Measurements from ENCODE around the gene HBG1.

HBG1 gene

GRCh38 chr11:5224538-5225479 lies 24.8 kb downstream of the HBG1 start:
- no peak for DNase-seq

DNA sequence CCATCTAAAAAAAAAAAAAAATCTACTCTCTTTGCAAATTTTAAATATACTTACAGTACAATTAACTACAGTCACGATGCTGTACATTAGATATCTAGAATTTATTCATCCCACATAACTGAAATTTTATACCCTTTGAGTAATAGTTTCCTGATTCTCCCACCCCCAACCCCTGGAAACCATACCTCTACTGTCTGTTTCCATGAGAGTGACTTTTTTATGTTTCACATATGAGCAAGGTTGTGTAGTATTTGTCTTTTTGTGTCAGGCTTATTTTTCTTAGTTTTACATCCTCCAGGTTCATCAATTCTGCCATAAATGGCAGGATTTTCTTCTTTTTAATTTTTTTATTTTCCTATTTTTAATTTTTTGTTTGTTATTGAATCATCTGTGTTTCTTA lies 26.0 kb downstream of the HBG1 start:
- DNase-seq: no peak

- DNase-seq: no peak
Observed at GRCh38 chr11:5223146-5223545, 26.5 kb downstream of the HBG1 start.

DNA sequence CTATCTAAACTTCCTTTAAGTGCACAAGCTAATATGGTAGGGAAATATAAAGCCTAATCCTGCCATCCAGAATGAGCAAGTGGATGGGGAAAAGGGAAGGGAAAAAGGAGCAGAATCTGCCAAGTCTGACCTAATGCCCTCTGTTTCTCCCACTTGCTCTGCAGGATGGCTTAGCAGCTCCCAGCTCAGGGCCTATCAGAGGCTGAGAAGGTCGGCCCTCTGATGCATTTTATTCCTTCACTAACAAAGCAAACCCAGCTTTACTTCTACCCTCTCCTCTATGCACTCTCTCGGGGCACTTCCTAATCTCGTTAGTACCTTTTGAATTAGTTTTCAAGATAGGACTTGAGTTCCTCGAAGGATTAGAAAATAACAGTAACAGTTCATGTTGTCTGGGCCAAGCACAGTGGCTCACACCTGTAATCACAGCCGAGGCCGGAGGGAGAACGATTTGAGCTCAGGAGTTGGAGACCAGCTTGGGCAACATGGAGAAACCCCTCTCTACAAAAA lies 39.2 kb downstream of the HBG1 start:
- no peak for DNase-seq

GRCh38 chr11:5204787-5205186 lies 44.9 kb downstream of the HBG1 start:
- peak; percentile 84 for DNase-seq

- DNase-seq: peak; percentile 36
Observed at GRCh38 chr11:5203366-5203765, 46.3 kb downstream of the HBG1 start.

- no peak for DNase-seq
Observed at GRCh38 chr11:5200582-5200981, 49.1 kb downstream of the HBG1 start, which contains the start of gene OR51V1. Gene OR51V1, minus strand, starts transcription at chr11:5200682. Its CDS starts 0 bp downstream, at chr11:5200682.

GRCh38 chr11:5198285-5198684 lies 51.4 kb downstream of the HBG1 start:
- no peak for DNase-seq

Data from DMS53 (cell line).